Ishikawa (cell line): ENCODE measurements around the gene RNF180.

Experiments
- CREB1 ChIP-seq: IDR thresholded peaks from 2 replicates; pipeline ENCODE4 v1.6.1; 2012; ENCODE audit warnings: low read depth
- EGR1 ChIP-seq: IDR thresholded peaks from 2 replicates; pipeline ENCODE4 v1.6.1; 2012
- EP300 ChIP-seq: IDR thresholded peaks from 2 replicates; pipeline ENCODE4 v1.6.1; 2012; ENCODE audit warnings: borderline replicate concordance
- FOXM1 ChIP-seq: IDR thresholded peaks from 2 replicates; pipeline ENCODE4 v1.6.1; 2012; ENCODE audit warnings: low read depth, borderline replicate concordance
- NFIC ChIP-seq: IDR thresholded peaks from 2 replicates; pipeline ENCODE4 v1.6.1; 2012
- RAD21 ChIP-seq: IDR thresholded peaks from 2 replicates; pipeline ENCODE4 v1.6.1; 2012; ENCODE audit warnings: low read depth
- TAF1 ChIP-seq: IDR thresholded peaks from 2 replicates; pipeline ENCODE4 v1.6.1; 2012; ENCODE audit warnings: low read depth, mild to moderate bottlenecking
- TCF12 ChIP-seq: IDR thresholded peaks from 2 replicates; pipeline ENCODE4 v1.6.1; 2012; ENCODE audit warnings: low read depth
- TEAD4 ChIP-seq: IDR thresholded peaks from 2 replicates; pipeline ENCODE4 v1.6.1; 2012
- YY1 ChIP-seq: IDR thresholded peaks from 2 replicates; pipeline ENCODE4 v1.6.1; 2012; ENCODE audit warnings: low read depth
- ZBTB7A ChIP-seq: IDR thresholded peaks from 2 replicates; pipeline ENCODE4 v1.6.1; 2012; ENCODE audit warnings: low read depth
- TF ChIP-seq, protein P1 (sequence below): IDR thresholded peaks from 2 replicates; pipeline ENCODE4 v1.6.1; 2012
- TF ChIP-seq, protein P2 (sequence below): IDR thresholded peaks from 2 replicates; pipeline ENCODE4 v1.6.1; 2012; ENCODE audit warnings: low read depth, mild to moderate bottlenecking
- TF ChIP-seq, protein P3 (sequence below): IDR thresholded peaks from 2 replicates; pipeline ENCODE4 v1.6.1; 2012

DNA sequence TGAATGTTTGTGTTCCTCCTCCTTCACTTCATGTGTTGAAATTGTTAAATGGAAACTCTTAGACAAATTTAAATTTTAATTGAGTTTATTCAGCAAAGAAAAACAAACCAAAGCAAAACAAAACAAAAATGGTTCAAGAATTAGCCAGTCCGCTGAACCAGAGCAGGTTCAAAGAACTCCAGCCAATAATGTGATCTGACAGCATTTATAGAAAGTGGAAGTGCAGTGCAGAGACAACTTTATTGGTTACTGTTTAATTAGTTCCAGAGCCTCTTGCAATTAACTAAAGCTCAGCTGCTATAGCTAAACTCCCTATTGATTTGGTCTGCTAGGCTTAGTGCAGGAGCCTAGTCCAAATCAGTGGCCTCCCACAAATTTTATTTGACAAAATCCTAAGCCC is 132.9 kb downstream of the RNF180 start:
- TF ChIP-seq, protein P1, sequence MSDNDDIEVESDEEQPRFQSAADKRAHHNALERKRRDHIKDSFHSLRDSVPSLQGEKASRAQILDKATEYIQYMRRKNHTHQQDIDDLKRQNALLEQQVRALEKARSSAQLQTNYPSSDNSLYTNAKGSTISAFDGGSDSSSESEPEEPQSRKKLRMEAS = no peak
- TF ChIP-seq YY1 (no peak), NFIC (no peak), EP300 (no peak), RAD21 (no peak), CREB1 (no peak), TEAD4 (no peak), ZBTB7A (no peak), FOXM1 (no peak), EGR1 (no peak), TCF12 (no peak), TAF1 (no peak)
- TF ChIP-seq, protein P2, sequence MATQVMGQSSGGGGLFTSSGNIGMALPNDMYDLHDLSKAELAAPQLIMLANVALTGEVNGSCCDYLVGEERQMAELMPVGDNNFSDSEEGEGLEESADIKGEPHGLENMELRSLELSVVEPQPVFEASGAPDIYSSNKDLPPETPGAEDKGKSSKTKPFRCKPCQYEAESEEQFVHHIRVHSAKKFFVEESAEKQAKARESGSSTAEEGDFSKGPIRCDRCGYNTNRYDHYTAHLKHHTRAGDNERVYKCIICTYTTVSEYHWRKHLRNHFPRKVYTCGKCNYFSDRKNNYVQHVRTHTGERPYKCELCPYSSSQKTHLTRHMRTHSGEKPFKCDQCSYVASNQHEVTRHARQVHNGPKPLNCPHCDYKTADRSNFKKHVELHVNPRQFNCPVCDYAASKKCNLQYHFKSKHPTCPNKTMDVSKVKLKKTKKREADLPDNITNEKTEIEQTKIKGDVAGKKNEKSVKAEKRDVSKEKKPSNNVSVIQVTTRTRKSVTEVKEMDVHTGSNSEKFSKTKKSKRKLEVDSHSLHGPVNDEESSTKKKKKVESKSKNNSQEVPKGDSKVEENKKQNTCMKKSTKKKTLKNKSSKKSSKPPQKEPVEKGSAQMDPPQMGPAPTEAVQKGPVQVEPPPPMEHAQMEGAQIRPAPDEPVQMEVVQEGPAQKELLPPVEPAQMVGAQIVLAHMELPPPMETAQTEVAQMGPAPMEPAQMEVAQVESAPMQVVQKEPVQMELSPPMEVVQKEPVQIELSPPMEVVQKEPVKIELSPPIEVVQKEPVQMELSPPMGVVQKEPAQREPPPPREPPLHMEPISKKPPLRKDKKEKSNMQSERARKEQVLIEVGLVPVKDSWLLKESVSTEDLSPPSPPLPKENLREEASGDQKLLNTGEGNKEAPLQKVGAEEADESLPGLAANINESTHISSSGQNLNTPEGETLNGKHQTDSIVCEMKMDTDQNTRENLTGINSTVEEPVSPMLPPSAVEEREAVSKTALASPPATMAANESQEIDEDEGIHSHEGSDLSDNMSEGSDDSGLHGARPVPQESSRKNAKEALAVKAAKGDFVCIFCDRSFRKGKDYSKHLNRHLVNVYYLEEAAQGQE = no peak
- TF ChIP-seq, protein P3, sequence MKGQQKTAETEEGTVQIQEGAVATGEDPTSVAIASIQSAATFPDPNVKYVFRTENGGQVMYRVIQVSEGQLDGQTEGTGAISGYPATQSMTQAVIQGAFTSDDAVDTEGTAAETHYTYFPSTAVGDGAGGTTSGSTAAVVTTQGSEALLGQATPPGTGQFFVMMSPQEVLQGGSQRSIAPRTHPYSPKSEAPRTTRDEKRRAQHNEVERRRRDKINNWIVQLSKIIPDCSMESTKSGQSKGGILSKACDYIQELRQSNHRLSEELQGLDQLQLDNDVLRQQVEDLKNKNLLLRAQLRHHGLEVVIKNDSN = no peak
